GM20431 (cell line): Measurements from ENCODE around the gene PMEPA1.
"Not testable (repeated sequence)": the region's sequence is repeated elsewhere in the genome, so short reads cannot be mapped to it uniquely, and the experiment has no call there.

Experiments used
- in situ Hi-C: fragments of 300-500 bp; cut with MseI, MboI; formaldehyde crosslinking; loops from one replicate; pipeline ENCODE4 v1.15.0; 2020; ENCODE audit warnings: low sequenced_read_pairs; ENCODE audit not compliant: unreplicated experiment

Gene PMEPA1

GRCh38 chr20:57630061-57630460 lies 79.8 kb downstream of the PMEPA1 start:
- in situ Hi-C loops = no loop called here

- in situ Hi-C loops = not testable (repeated sequence)
Measured at GRCh38 chr20:57629491-57629901, 80.3 kb downstream of the PMEPA1 start.

GRCh38 chr20:57628962-57629308 lies 80.9 kb downstream of the PMEPA1 start:
- in situ Hi-C loops = not testable (repeated sequence)

- in situ Hi-C loops = no loop called here
Measured at GRCh38 chr20:57628047-57628961, 81.5 kb downstream of the PMEPA1 start.

GRCh38 chr20:57627339-57627738 lies 82.5 kb downstream of the PMEPA1 start:
- in situ Hi-C loops = no loop called here

GRCh38 chr20:57625978-57626377 lies 83.8 kb downstream of the PMEPA1 start:
- in situ Hi-C loops = no loop called here

GRCh38 chr20:57625181-57625958 lies 84.4 kb downstream of the PMEPA1 start:
- in situ Hi-C loops = no loop called here

- in situ Hi-C loops = no loop called here
Measured at GRCh38 chr20:57624124-57624523, 85.7 kb downstream of the PMEPA1 start.

GRCh38 chr20:57622579-57623381 lies 87.0 kb downstream of the PMEPA1 start:
- in situ Hi-C loops = no loop called here

- in situ Hi-C loops = no loop called here
Measured at GRCh38 chr20:57622201-57622570, 87.6 kb downstream of the PMEPA1 start.

- in situ Hi-C loops = no loop called here
Measured at GRCh38 chr20:57621421-57622200, 88.2 kb downstream of the PMEPA1 start.

- in situ Hi-C loops = no loop called here
Measured at GRCh38 chr20:57620999-57621398, 88.8 kb downstream of the PMEPA1 start.

GRCh38 chr20:57620274-57620990 lies 89.4 kb downstream of the PMEPA1 start, which contains the start of gene ZBP1:
TSS of gene ZBP1 (minus strand) at chr20:57620426. CDS start at chr20:57620295, 131 bp downstream.
- in situ Hi-C loops = no loop called here

- in situ Hi-C loops = no loop called here
Measured at GRCh38 chr20:57619051-57619831, 90.6 kb downstream of the PMEPA1 start.

- in situ Hi-C loops = no loop called here
Measured at GRCh38 chr20:57618764-57619050, 91.1 kb downstream of the PMEPA1 start.

- in situ Hi-C loops = no loop called here
Measured at GRCh38 chr20:57618091-57618763, 91.6 kb downstream of the PMEPA1 start.

GRCh38 chr20:57617079-57617795 lies 92.6 kb downstream of the PMEPA1 start:
- in situ Hi-C loops = no loop called here
